ENCODE results near the gene DTD2. TPM values are rescaled to one million over a fixed set of nuclear protein-coding genes. Genes with fewer than 3 reads are reported as not detected.

DTD2 gene
- total RNA-seq, 1 experiment from 2014 or later: 15.2 TPM

DNA sequence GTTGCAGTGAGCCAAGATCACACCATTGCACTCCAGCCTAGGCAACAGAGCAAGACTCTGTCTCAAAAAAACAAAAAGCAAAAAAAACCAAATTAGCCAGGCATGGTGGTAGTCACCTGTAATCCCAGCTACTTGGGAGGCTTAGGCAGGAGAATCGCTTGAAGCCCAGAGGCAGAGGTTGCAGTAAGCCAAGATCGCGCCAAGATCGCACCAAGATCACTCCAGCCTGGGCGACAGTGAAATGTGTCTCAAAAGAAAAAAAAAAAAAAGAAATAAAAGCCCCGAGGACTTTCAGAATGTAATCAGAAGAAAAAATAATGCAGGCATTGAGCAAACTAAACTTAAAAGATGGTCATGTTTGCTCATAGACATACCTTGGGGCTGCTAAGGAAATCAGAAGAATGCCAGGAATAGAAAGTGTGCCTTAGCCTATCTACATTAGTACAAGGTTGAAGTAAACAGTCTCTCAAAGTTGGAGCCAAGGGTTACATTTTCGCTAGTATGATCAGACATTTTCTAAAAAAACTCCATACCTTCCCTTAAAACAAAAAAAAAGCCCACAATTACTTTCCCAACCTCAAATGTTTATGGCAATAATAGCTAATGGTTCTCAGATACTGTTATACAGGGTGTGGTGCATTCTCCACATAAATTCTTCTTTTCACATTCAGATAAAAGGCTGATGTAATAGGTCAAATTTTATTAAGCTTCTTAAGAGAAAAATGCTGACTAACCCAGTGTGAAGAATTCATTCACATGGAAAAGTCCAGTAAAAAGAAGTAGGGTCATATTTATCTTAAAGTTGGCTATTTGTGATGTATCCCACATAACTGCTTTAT is 15.8 kb downstream of the DTD2 start:
- Histone ChIP-seq H3K27ac (ENCODE audit: low read length) (no peak overlapping the region), H3K4me3 (ENCODE audit: low read depth in 2 of 2, low read length in 2 of 2) (no peak overlapping the region), H3K36me3 (ENCODE audit: control insufficient read depth, insufficient read depth, low read length) (no peaks in the 10 kb centered on the region; the same call in 1 of the 2 replicates), H3K27me3 (ENCODE audit: control insufficient read depth, insufficient read depth, low read length) (no peaks in the 10 kb centered on the region), H3K9me3 (ENCODE audit: control insufficient read depth, insufficient read depth, low read depth, low read length) (no peaks in the 10 kb centered on the region), H3K4me1 (ENCODE audit: control insufficient read depth, insufficient read depth, low read length) (no peaks in the 10 kb centered on the region)
- DNase-seq (ENCODE audit: low read depth, low spot score): no peak
- BruUV-seq (replicated peaks): no TSS peak
- no peak for TF ChIP-seq TCF7L2 (IDR thresholded peaks at IDR 0.05; ENCODE audit: low read depth, low read length)
- TF ChIP-seq, protein P1, sequence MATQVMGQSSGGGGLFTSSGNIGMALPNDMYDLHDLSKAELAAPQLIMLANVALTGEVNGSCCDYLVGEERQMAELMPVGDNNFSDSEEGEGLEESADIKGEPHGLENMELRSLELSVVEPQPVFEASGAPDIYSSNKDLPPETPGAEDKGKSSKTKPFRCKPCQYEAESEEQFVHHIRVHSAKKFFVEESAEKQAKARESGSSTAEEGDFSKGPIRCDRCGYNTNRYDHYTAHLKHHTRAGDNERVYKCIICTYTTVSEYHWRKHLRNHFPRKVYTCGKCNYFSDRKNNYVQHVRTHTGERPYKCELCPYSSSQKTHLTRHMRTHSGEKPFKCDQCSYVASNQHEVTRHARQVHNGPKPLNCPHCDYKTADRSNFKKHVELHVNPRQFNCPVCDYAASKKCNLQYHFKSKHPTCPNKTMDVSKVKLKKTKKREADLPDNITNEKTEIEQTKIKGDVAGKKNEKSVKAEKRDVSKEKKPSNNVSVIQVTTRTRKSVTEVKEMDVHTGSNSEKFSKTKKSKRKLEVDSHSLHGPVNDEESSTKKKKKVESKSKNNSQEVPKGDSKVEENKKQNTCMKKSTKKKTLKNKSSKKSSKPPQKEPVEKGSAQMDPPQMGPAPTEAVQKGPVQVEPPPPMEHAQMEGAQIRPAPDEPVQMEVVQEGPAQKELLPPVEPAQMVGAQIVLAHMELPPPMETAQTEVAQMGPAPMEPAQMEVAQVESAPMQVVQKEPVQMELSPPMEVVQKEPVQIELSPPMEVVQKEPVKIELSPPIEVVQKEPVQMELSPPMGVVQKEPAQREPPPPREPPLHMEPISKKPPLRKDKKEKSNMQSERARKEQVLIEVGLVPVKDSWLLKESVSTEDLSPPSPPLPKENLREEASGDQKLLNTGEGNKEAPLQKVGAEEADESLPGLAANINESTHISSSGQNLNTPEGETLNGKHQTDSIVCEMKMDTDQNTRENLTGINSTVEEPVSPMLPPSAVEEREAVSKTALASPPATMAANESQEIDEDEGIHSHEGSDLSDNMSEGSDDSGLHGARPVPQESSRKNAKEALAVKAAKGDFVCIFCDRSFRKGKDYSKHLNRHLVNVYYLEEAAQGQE (IDR thresholded peaks at IDR 0.05; ENCODE audit: insufficient read depth in 1 of 2, low read depth in 2 of 2, low read length in 1 of 2): no peak
- TF ChIP-seq, protein P2, sequence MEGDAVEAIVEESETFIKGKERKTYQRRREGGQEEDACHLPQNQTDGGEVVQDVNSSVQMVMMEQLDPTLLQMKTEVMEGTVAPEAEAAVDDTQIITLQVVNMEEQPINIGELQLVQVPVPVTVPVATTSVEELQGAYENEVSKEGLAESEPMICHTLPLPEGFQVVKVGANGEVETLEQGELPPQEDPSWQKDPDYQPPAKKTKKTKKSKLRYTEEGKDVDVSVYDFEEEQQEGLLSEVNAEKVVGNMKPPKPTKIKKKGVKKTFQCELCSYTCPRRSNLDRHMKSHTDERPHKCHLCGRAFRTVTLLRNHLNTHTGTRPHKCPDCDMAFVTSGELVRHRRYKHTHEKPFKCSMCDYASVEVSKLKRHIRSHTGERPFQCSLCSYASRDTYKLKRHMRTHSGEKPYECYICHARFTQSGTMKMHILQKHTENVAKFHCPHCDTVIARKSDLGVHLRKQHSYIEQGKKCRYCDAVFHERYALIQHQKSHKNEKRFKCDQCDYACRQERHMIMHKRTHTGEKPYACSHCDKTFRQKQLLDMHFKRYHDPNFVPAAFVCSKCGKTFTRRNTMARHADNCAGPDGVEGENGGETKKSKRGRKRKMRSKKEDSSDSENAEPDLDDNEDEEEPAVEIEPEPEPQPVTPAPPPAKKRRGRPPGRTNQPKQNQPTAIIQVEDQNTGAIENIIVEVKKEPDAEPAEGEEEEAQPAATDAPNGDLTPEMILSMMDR (IDR thresholded peaks at IDR 0.05): no peak
- no peak for TF ChIP-seq POLR2AphosphoS5 (IDR thresholded peaks at IDR 0.05; ENCODE audit: low read depth, low read length)
- TF ChIP-seq SIN3A (IDR thresholded peaks at IDR 0.05; ENCODE audit: borderline replicate concordance, insufficient read depth, low read depth, low read length): no peak
- intact Hi-C loops (cut with micrococcal nuclease; ENCODE audit: unreplicated experiment) (no loop called here), in situ Hi-C loops (cut with HindIII; ENCODE audit: low pct_unique_long_range_greater_than_20kb, low sequenced_read_pairs) (no loop called here)
- ATAC-seq: no peak
- ChIA-PET POLR2A (no interaction called here), CTCF (no interaction called here)

DNA sequence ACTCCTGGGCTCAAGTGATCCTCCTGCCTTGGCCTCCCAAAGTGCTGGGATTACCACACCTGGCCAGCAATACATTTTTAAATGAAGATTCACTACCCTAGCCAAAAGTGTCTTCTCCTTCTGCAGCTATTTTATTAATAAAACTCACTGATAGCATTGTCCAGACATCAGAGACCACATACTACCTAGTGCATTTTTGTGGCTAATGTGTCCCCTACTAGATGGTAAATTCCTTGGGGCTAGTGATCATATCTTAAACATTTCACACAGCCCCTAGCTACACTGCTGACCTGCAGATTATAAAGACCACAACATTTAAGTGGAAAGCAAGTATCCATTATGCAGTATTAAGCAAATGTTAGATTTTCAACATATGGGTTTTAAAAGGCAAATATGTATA is 17.0 kb downstream of the DTD2 start:
- H3K27me3 ChIP-seq (ENCODE audit: control insufficient read depth, insufficient read depth, low read length): no peaks in the 10 kb centered on the region
- no peaks in the 10 kb centered on the region; the same call in 1 of the 2 replicates for H3K36me3 ChIP-seq (ENCODE audit: control insufficient read depth, insufficient read depth, low read length)
- ATAC-seq (no peak), DNase-seq (ENCODE audit: low read depth, low spot score) (no peak)
- ChIA-PET CTCF (no interaction called here), POLR2A (no interaction called here)
- H3K4me1 ChIP-seq (ENCODE audit: control insufficient read depth, insufficient read depth, low read length): no peaks in the 10 kb centered on the region
- TF ChIP-seq SIN3A (IDR thresholded peaks at IDR 0.05; ENCODE audit: borderline replicate concordance, insufficient read depth, low read depth, low read length) (no peak), POLR2AphosphoS5 (IDR thresholded peaks at IDR 0.05; ENCODE audit: low read depth, low read length) (no peak), TCF7L2 (IDR thresholded peaks at IDR 0.05; ENCODE audit: low read depth, low read length) (no peak)
- TF ChIP-seq, protein P1 (IDR thresholded peaks at IDR 0.05; ENCODE audit: insufficient read depth in 1 of 2, low read depth in 2 of 2, low read length in 1 of 2): no peak
- TF ChIP-seq, protein P2 (IDR thresholded peaks at IDR 0.05): no peak
- no peak overlapping the region for H3K4me3 ChIP-seq (ENCODE audit: low read depth in 2 of 2, low read length in 2 of 2)
- intact Hi-C loops (cut with micrococcal nuclease; ENCODE audit: unreplicated experiment): no loop called here
- no peaks in the 10 kb centered on the region for H3K9me3 ChIP-seq (ENCODE audit: control insufficient read depth, insufficient read depth, low read depth, low read length)
- in situ Hi-C loops (cut with HindIII; ENCODE audit: low pct_unique_long_range_greater_than_20kb, low sequenced_read_pairs): no loop called here
- no peak overlapping the region for H3K27ac ChIP-seq (ENCODE audit: low read length)
- no TSS peak for BruUV-seq (replicated peaks)
